Astrocyte of the spinal cord (primary cell): Measurements from ENCODE around the gene SERPINI1.

ENCODE experiments used
- DNase-seq: peaks from one replicate; pipeline ENCODE4 v3.0.0; 2011; ENCODE audit warnings: low read depth, low spot score
- H3K4me3 ChIP-seq: 2 replicates; pipeline ENCODE4 v1.5.1; 2011; ENCODE audit warnings: low read depth, mild to moderate bottlenecking, low read length, moderate library complexity
- in situ Hi-C: cut with HindIII; loops from 2 replicates; pipeline ENCODE4 v1.10.0; 2017; ENCODE audit warnings: low sequenced_read_pairs
- TF ChIP-seq, protein P1 (sequence below): IDR thresholded peaks from 2 replicates; pipeline ENCODE4 v1.5.1; 2012; ENCODE audit warnings: low read depth, mild to moderate bottlenecking, low read length, inconsistent platforms

Gene SERPINI1

DNA sequence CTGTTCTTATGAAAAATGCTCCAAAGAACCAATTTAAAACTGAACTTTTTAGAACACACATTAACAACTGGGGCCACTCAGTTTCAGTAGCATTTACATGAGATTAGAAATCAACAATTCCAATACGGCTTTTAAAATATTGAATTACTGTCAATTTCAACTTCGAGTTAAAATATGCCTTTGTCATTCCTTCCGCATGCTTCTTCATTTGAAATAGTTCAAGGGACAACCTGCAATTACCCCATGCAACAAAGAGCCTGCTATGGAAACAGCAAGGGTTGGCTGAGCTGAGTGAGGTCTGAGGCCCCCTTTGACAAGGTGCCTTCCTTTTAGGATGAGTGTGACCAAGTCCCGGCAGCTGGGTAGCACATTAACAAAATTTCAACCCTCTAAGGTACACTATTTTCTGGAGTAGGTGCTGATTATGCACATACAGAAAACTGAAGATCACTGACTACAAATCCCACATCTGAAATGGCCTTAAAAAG, 12.5 kb upstream of the SERPINI1 start:
- in situ Hi-C loops: no loop called here
- DNase-seq: no peak
- no peak overlapping the region for H3K4me3 ChIP-seq
- TF ChIP-seq, protein P1, sequence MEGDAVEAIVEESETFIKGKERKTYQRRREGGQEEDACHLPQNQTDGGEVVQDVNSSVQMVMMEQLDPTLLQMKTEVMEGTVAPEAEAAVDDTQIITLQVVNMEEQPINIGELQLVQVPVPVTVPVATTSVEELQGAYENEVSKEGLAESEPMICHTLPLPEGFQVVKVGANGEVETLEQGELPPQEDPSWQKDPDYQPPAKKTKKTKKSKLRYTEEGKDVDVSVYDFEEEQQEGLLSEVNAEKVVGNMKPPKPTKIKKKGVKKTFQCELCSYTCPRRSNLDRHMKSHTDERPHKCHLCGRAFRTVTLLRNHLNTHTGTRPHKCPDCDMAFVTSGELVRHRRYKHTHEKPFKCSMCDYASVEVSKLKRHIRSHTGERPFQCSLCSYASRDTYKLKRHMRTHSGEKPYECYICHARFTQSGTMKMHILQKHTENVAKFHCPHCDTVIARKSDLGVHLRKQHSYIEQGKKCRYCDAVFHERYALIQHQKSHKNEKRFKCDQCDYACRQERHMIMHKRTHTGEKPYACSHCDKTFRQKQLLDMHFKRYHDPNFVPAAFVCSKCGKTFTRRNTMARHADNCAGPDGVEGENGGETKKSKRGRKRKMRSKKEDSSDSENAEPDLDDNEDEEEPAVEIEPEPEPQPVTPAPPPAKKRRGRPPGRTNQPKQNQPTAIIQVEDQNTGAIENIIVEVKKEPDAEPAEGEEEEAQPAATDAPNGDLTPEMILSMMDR: no peak

DNA sequence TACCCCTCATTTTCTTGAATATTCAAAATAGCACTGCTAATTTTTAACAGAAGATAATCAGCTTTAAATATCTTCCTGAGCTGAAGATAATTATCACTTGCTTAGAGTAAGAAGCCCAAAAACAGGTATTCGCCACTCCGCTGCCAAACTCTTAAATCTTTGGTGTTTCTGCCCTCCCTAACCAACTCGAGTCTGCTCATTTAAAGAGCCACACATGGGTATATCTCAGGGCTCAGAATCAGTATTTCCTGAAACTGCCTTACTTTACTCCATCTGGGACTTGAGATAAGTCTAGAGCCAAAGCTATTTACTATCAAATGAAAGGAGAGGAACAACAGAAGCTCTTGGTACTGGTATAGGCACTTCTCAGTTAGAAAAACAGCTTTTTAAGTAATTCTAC, 11.6 kb upstream of the SERPINI1 start:
- in situ Hi-C loops: no loop called here
- H3K4me3 ChIP-seq: no peak overlapping the region
- no peak for DNase-seq
- TF ChIP-seq, protein P1: no peak

DNA sequence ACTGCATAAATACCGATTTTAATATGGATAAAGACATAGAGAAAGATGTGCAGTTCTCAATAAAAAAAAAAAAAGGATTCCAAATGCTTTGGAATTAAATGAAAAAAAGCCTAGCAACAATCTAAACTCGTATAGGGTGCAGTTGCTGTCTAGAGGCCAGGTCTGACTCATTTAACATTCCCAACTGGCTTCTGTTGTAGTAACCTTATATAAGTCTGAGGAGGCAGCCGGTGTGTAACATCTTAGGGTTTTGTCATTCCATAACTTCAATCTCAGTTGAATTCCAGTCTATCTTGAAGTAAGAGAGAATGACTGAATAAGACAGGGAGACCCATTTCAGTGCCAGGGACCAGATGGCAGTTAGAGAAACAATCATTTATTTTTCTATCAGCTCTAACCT, 7.3 kb upstream of the SERPINI1 start:
- H3K4me3 ChIP-seq: no peak overlapping the region
- peak; percentile 69 for DNase-seq
- in situ Hi-C loops: no loop called here
- TF ChIP-seq, protein P1: no peak

DNA sequence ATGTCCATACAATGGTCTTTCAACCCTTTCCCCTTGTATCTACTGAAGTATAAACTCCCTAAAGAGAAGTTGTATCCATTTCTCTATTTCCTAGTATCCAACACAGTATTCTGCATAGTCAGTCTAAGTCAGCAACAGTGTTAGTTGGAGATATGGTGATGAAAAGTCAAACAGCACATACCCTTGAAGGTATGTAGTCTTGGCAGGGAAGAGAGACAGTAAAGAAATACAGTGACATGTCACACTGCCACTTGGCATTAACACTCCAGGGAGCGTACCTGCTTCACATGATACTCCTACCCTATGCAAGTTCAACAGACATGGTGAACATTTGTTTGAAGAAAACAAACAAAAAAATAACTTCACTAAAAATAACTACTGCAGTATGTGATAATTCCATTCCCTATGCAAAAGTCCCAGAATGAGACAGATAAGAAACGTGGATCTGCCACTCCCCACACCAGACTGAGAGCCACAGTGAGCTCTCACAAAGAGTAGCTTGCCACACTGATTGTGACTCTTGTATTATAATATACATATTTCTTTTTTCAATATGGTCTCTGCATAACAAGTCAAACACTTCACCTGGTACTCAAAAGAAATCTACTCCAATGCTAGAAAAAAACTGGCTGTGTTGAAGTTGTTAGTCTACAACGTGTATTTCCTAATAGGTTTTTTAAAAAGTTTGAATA, 6.7 kb upstream of the SERPINI1 start:
- H3K4me3 ChIP-seq: no peak overlapping the region
- TF ChIP-seq, protein P1: no peak
- DNase-seq: no peak
- in situ Hi-C loops: no loop called here

DNA sequence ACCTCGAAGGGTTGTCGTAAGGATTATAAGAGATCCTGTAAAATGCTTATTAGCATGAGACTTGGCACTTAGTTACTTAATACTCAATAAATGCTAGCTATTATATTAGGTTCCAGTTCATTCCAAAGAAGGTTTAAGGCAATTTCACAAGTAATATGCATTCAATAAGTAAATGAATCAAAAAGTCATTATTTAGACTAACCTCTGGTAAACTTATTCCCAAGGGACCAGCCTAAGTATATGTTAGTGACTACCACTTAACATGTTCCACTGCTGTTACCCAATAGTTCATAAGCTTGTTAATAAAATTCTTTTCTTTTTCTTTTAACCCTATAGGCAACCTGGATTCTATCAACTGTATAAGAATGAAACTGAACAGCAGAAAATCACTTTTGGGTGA, 5.9 kb upstream of the SERPINI1 start:
- DNase-seq: no peak
- TF ChIP-seq, protein P1: no peak
- in situ Hi-C loops: no loop called here
- no peak overlapping the region for H3K4me3 ChIP-seq

DNA sequence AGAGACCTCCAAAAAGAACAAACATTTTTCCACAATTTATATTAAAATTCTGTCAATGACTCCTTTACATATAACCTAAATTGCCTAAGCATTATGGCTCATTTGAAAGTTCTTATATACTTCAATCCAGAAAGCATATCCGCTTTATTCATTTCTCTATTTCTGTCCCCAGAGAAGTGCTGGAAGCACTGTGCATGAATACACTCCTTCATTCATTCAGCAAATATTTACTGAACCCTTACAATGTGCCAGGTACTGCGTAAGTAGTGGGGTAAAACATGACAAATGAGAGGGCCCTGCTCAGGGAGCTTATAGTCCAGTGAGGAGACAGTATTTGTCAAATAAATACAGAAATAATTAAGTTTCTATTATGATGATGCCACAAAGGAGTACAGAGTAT, 4.1 kb upstream of the SERPINI1 start:
- in situ Hi-C loops: no loop called here
- TF ChIP-seq, protein P1: no peak

More for the DNA sequence above, 4.1 kb upstream of the SERPINI1 start:
- no peak for DNase-seq
- no peak overlapping the region for H3K4me3 ChIP-seq
